HL-60/S4 treated with phorbol 12-myristate 13-acetate at 8.2 ng/mL for 4 days and 3 days (cell line): ENCODE measurements around the gene FBXW5.

ENCODE experiments used
- in situ Hi-C: fragments of 300-500 bp; cut with MboI; formaldehyde crosslinking; loops from 2 replicates; pipeline ENCODE4 v1.15.0; 2022; ENCODE audit warnings: low sequenced_read_pairs

The FBXW5 gene

GRCh38 chr9:136978073-136978864, 33.7 kb upstream of the FBXW5 start:
- in situ Hi-C loops, result no loop called here

GRCh38 chr9:136977649-136978072, 33.1 kb upstream of the FBXW5 start:
- in situ Hi-C loops, result no loop called here

GRCh38 chr9:136977223-136977622, 32.7 kb upstream of the FBXW5 start, which contains the start of gene PTGDS:
Gene PTGDS, plus strand, starts transcription at chr9:136977504. Its CDS starts 75 bp downstream, at chr9:136977579.
- in situ Hi-C loops, result no loop called here

- in situ Hi-C loops, result no loop called here
These were observed 31.1 kb upstream of the FBXW5 start for GRCh38 chr9:136975644-136976043.

- in situ Hi-C loops, result no loop called here
These were observed 30.4 kb upstream of the FBXW5 start for GRCh38 chr9:136974817-136975535.

- in situ Hi-C loops, result no loop called here
These were observed 29.4 kb upstream of the FBXW5 start for GRCh38 chr9:136973618-136974617.

GRCh38 chr9:136972743-136973142, 28.2 kb upstream of the FBXW5 start:
- in situ Hi-C loops, result no loop called here

- in situ Hi-C loops, result no loop called here
These were observed 27.8 kb upstream of the FBXW5 start for GRCh38 chr9:136972335-136972734.

GRCh38 chr9:136971746-136972145, 27.2 kb upstream of the FBXW5 start:
- in situ Hi-C loops, result no loop called here

GRCh38 chr9:136970361-136970760, 25.8 kb upstream of the FBXW5 start:
- in situ Hi-C loops, result no loop called here

- in situ Hi-C loops, result no loop called here
These were observed 25.2 kb upstream of the FBXW5 start for GRCh38 chr9:136969774-136970173.

- in situ Hi-C loops, result no loop called here
These were observed 24.6 kb upstream of the FBXW5 start for GRCh38 chr9:136969150-136969549.

- in situ Hi-C loops, result no loop called here
These were observed 24.0 kb upstream of the FBXW5 start for GRCh38 chr9:136968333-136969127.

GRCh38 chr9:136965771-136966484, 21.4 kb upstream of the FBXW5 start:
- in situ Hi-C loops, result no loop called here

- in situ Hi-C loops, result no loop called here
These were observed 20.4 kb upstream of the FBXW5 start for GRCh38 chr9:136964833-136965422.

GRCh38 chr9:136964171-136964689, 19.7 kb upstream of the FBXW5 start:
- in situ Hi-C loops, result no loop called here

- in situ Hi-C loops, result no loop called here
These were observed 19.2 kb upstream of the FBXW5 start for GRCh38 chr9:136963751-136964150.

GRCh38 chr9:136963341-136963740, 18.8 kb upstream of the FBXW5 start:
- in situ Hi-C loops, result no loop called here

GRCh38 chr9:136962701-136963248, 18.2 kb upstream of the FBXW5 start:
- in situ Hi-C loops, result no loop called here
